Mesenchymal stem cell (in vitro differentiated cells and primary cell): ENCODE measurements around the gene SLC2A9.

ENCODE experiments used
- DNase-seq: peaks from one replicate; pipeline ENCODE4 v3.0.0-alpha.2; 2013
- H2AFZ ChIP-seq: one replicate; pipeline ENCODE4 v1.6.1; 2013; ENCODE audit warnings: low read depth, mild to moderate bottlenecking, control low read depth, inconsistent platforms, low read length, moderate library complexity
- H2AK5ac ChIP-seq: 2 replicates; pipeline ENCODE4 v1.6.1; 2013; ENCODE audit warnings: low read length, moderate library complexity, mild to moderate bottlenecking, inconsistent platforms; ENCODE audit not compliant: severe bottlenecking
- H2BK120ac ChIP-seq: one replicate; pipeline ENCODE4 v1.6.1; 2013; ENCODE audit warnings: low read depth, mild to moderate bottlenecking, inconsistent platforms, low read length, moderate library complexity
- H2BK12ac ChIP-seq, 2 experiments: one replicate each; pipeline ENCODE4 v1.6.1; 2013; ENCODE audit warnings: inconsistent platforms in 2 of 2, low read length in 2 of 2, mild to moderate bottlenecking in 2 of 2, moderate library complexity in 2 of 2, control low read depth in 1 of 2
- H2BK15ac ChIP-seq: one replicate; pipeline ENCODE4 v1.6.1; 2013; ENCODE audit warnings: mild to moderate bottlenecking, low read depth, inconsistent platforms; ENCODE audit not compliant: poor library complexity, severe bottlenecking
- H2BK5ac ChIP-seq: 2 replicates; pipeline ENCODE4 v1.6.1; 2013; ENCODE audit warnings: low read depth, mild to moderate bottlenecking, low read length, control low read depth, inconsistent platforms; ENCODE audit not compliant: poor library complexity, severe bottlenecking
- H3K14ac ChIP-seq, 2 experiments: one replicate each; pipeline ENCODE4 v1.6.1; 2013; ENCODE audit warnings: inconsistent platforms in 2 of 2, low read length in 2 of 2, control low read depth in 1 of 2, mild to moderate bottlenecking in 1 of 2, moderate library complexity in 1 of 2
- H3K18ac ChIP-seq, 2 experiments: one replicate each; pipeline ENCODE4 v1.6.1; 2013; ENCODE audit warnings: inconsistent platforms in 2 of 2, low read length in 2 of 2, control low read depth in 1 of 2, low read depth in 1 of 2, mild to moderate bottlenecking in 1 of 2
- H3K23ac ChIP-seq, 2 experiments: one replicate each; pipeline ENCODE4 v1.6.1; 2013; ENCODE audit warnings: inconsistent platforms in 2 of 2, low read length in 2 of 2, mild to moderate bottlenecking in 2 of 2, moderate library complexity in 2 of 2, control low read depth in 1 of 2
- H3K27ac ChIP-seq: 2 replicates; pipeline ENCODE4 v1.5.1; 2013; ENCODE audit warnings: mild to moderate bottlenecking, moderate library complexity, low read length, control low read depth, inconsistent platforms; ENCODE audit not compliant: poor library complexity, severe bottlenecking
- H3K27me3 ChIP-seq, 2 experiments: 2 replicates each; pipeline versions ENCODE4 v1.6.1 to v1.7.0; 2013; ENCODE audit warnings: low read length in 2 of 2, mild to moderate bottlenecking in 2 of 2, moderate library complexity in 2 of 2, control low read depth in 1 of 2, inconsistent platforms in 1 of 2; ENCODE audit not compliant: control insufficient read depth in 1 of 2, insufficient read depth in 1 of 2
- H3K36me3 ChIP-seq, 2 experiments: 2 replicates each; pipeline versions ENCODE4 v1.6.1 to v1.7.0; 2013; ENCODE audit warnings: low read length in 2 of 2, control low read depth in 1 of 2, inconsistent platforms in 1 of 2, low read depth in 1 of 2, mild to moderate bottlenecking in 1 of 2; ENCODE audit not compliant: insufficient read depth in 2 of 2, control insufficient read depth in 1 of 2
- H3K4ac ChIP-seq, 2 experiments: one replicate each; pipeline ENCODE4 v1.6.1; 2013; ENCODE audit warnings: inconsistent platforms in 2 of 2, low read length in 2 of 2, mild to moderate bottlenecking in 2 of 2, moderate library complexity in 2 of 2, control low read depth in 1 of 2, low read depth in 1 of 2
- H3K4me1 ChIP-seq: 2 replicates; pipeline ENCODE4 v1.6.1; 2013; ENCODE audit warnings: low read depth, low read length, control low read depth; ENCODE audit not compliant: control insufficient read depth, insufficient read depth
- H3K4me2 ChIP-seq: 2 replicates; pipeline ENCODE4 v1.6.1; 2013; ENCODE audit warnings: low read length, mild to moderate bottlenecking, inconsistent platforms; ENCODE audit not compliant: poor library complexity, severe bottlenecking
- H3K4me3 ChIP-seq, 2 experiments: 2 replicates each; pipeline versions ENCODE4 v1.5.1 to v1.7.0; 2013; ENCODE audit warnings: low read length in 2 of 2, mild to moderate bottlenecking in 2 of 2, control low read depth in 1 of 2, low read depth in 1 of 2; ENCODE audit not compliant: insufficient read depth in 1 of 2
- H3K79me1 ChIP-seq: replicated peaks from 2 replicates; pipeline ENCODE4 v1.6.1; 2013; ENCODE audit warnings: mild to moderate bottlenecking, control low read depth, low read length, inconsistent platforms; ENCODE audit not compliant: poor library complexity, severe bottlenecking
- H3K9ac ChIP-seq: 2 replicates; pipeline ENCODE4 v1.7.0; 2013; ENCODE audit warnings: mild to moderate bottlenecking, low read length, moderate library complexity
- H3K9me3 ChIP-seq: 2 replicates; pipeline ENCODE4 v1.7.0; 2013; ENCODE audit warnings: mild to moderate bottlenecking, low read length; ENCODE audit not compliant: control insufficient read depth
- H4K8ac ChIP-seq: one replicate; pipeline ENCODE4 v1.6.1; 2013; ENCODE audit warnings: inconsistent platforms, mild to moderate bottlenecking, low read length, moderate library complexity
- H4K91ac ChIP-seq: one replicate; pipeline ENCODE4 v1.6.1; 2013; ENCODE audit warnings: mild to moderate bottlenecking, low read length, inconsistent platforms
- WGBS: methylation state at CpG from one replicate; pipeline ENCODE4 v1.1.7; 2013; ENCODE audit warnings: mixed read lengths; 5-methylcytosine and 5-hydroxymethylcytosine counted together

The SLC2A9 gene

GRCh38 chr4:10015140-10015753 lies 6.0 kb downstream of the SLC2A9 start:
- H2AK5ac ChIP-seq, result no peak overlapping the region
- no peak overlapping the region for H2BK12ac ChIP-seq
- H3K9me3 ChIP-seq, result no peaks in the 10 kb centered on the region
- H3K14ac ChIP-seq, result no peak overlapping the region
- H3K27me3 ChIP-seq, result peaks cover 4 to 41% of the 10 kb centered on the region in 2 experiments
- no peak overlapping the region for H3K23ac ChIP-seq
- H3K4me2 ChIP-seq, result no peak overlapping the region
- no peaks in the 10 kb centered on the region for H3K36me3 ChIP-seq
- no peak overlapping the region for H4K8ac ChIP-seq
- no peak overlapping the region for H4K91ac ChIP-seq
- H2BK15ac ChIP-seq, result no peak overlapping the region
- no peak overlapping the region for H3K4me3 ChIP-seq
- no peak overlapping the region for H3K27ac ChIP-seq
- no peak overlapping the region for H3K4ac ChIP-seq
- H3K9ac ChIP-seq, result no peak overlapping the region
- H2AFZ ChIP-seq, result no peak overlapping the region
- H3K4me1 ChIP-seq, result peaks cover 18% of the 10 kb centered on the region
- no peak overlapping the region for H3K18ac ChIP-seq
- H2BK120ac ChIP-seq, result no peak overlapping the region
- WGBS, result 57% methylated on average over 6 of the region's 7 CpGs
- no peaks in the 10 kb centered on the region for H3K79me1 ChIP-seq
- no peak overlapping the region for H2BK5ac ChIP-seq
- no peak for DNase-seq

- H4K8ac ChIP-seq, result no peak overlapping the region
- H3K4ac ChIP-seq, result no peak overlapping the region
- no peak overlapping the region for H3K4me2 ChIP-seq
- no peak overlapping the region for H3K27ac ChIP-seq
- H3K36me3 ChIP-seq, result no peaks in the 10 kb centered on the region
- H2BK5ac ChIP-seq, result no peak overlapping the region
- H3K23ac ChIP-seq, result no peak overlapping the region
- no peak overlapping the region for H2BK12ac ChIP-seq
- H3K27me3 ChIP-seq, result peaks cover 4 to 41% of the 10 kb centered on the region in 2 experiments
- no peak overlapping the region for H3K4me3 ChIP-seq
- H3K18ac ChIP-seq, result no peak overlapping the region
- no peak overlapping the region for H2BK120ac ChIP-seq
- H3K9me3 ChIP-seq, result no peaks in the 10 kb centered on the region
- no peak overlapping the region for H4K91ac ChIP-seq
- no peak overlapping the region for H3K14ac ChIP-seq
- H3K4me1 ChIP-seq, result peaks cover 9% of the 10 kb centered on the region
- no peaks in the 10 kb centered on the region for H3K79me1 ChIP-seq
- DNase-seq, result no peak
- 45% methylated on average over 6 of the region's 6 CpGs for WGBS
- H2AFZ ChIP-seq, result no peak overlapping the region
- H2AK5ac ChIP-seq, result no peak overlapping the region
- no peak overlapping the region for H2BK15ac ChIP-seq
- no peak overlapping the region for H3K9ac ChIP-seq
Measured at GRCh38 chr4:10013722-10014121, 7.6 kb downstream of the SLC2A9 start.

- H4K91ac ChIP-seq, result no peak overlapping the region
Measured at GRCh38 chr4:10011885-10012284, 9.4 kb downstream of the SLC2A9 start.

GRCh38 chr4:10011277-10011676 lies 10.0 kb downstream of the SLC2A9 start:
- H2BK5ac ChIP-seq, result no peak overlapping the region
- no peak overlapping the region for H2AFZ ChIP-seq
- WGBS, result 78% methylated on average over 1 of the region's 1 CpG
- no peak overlapping the region for H3K4me3 ChIP-seq
- no peak overlapping the region for H3K14ac ChIP-seq
- no peak overlapping the region for H3K9ac ChIP-seq
- H4K8ac ChIP-seq, result no peak overlapping the region
- H3K4me2 ChIP-seq, result no peak overlapping the region
- H3K4ac ChIP-seq, result no peak overlapping the region
- H2BK12ac ChIP-seq, result no peak overlapping the region
- no peak overlapping the region for H3K27ac ChIP-seq
- peaks cover 13% of the 10 kb centered on the region for H3K4me1 ChIP-seq
- no peak overlapping the region for H2AK5ac ChIP-seq
- no peak overlapping the region for H2BK120ac ChIP-seq
- no peak overlapping the region for H4K91ac ChIP-seq
- no peaks in the 10 kb centered on the region for H3K9me3 ChIP-seq
- no peak overlapping the region for H2BK15ac ChIP-seq
- no peaks in the 10 kb centered on the region for H3K36me3 ChIP-seq
- peaks cover 4 to 39% of the 10 kb centered on the region in 2 experiments for H3K27me3 ChIP-seq
- no peak overlapping the region for H3K18ac ChIP-seq
- no peak for DNase-seq
- H3K79me1 ChIP-seq, result no peaks in the 10 kb centered on the region
- no peak overlapping the region for H3K23ac ChIP-seq

More at GRCh38 chr4:10011885-10012284, 9.4 kb downstream of the SLC2A9 start:
- Histone ChIP-seq H3K14ac (no peak overlapping the region), H3K9me3 (no peaks in the 10 kb centered on the region), H3K18ac (no peak overlapping the region), H3K4me2 (no peak overlapping the region), H2BK12ac (no peak overlapping the region), H3K4me3 (no peak overlapping the region), H3K36me3 (no peaks in the 10 kb centered on the region), H3K27ac (no peak overlapping the region), H3K4me1 (peaks cover 10% of the 10 kb centered on the region), H2AFZ (no peak overlapping the region), H3K4ac (no peak overlapping the region), H2BK15ac (no peak overlapping the region), H3K27me3 (peaks cover 4 to 39% of the 10 kb centered on the region in 2 experiments), H4K8ac (no peak overlapping the region), H3K9ac (no peak overlapping the region), H2AK5ac (no peak overlapping the region), H3K79me1 (no peaks in the 10 kb centered on the region), H2BK120ac (no peak overlapping the region), H3K23ac (no peak overlapping the region), H2BK5ac (no peak overlapping the region)
- no peak for DNase-seq
- WGBS, result 42% methylated on average over 2 of the region's 3 CpGs
